ENCODE measurements around the gene ABLIM2. TPM values are rescaled to one million over a fixed set of nuclear protein-coding genes. Genes with fewer than 3 reads are reported as not detected.

ABLIM2 gene
- total RNA-seq, 2 donors from 2014 or later: 2.6 to 7.3 TPM

- Histone ChIP-seq H3K27ac (no peak overlapping the region), H3K4me3 (no peak overlapping the region), H3K36me3 (no peaks in the 10 kb centered on the region), H3K4me1 (replicated peaks) (no peaks in the 10 kb centered on the region), H3K9me3 (no peaks in the 10 kb centered on the region), H3K27me3 (replicated peaks; ENCODE audit: insufficient read depth) (no peaks in the 10 kb centered on the region)
- no peak for DNase-seq (ENCODE audit: low spot score)
- TF ChIP-seq, protein P1, sequence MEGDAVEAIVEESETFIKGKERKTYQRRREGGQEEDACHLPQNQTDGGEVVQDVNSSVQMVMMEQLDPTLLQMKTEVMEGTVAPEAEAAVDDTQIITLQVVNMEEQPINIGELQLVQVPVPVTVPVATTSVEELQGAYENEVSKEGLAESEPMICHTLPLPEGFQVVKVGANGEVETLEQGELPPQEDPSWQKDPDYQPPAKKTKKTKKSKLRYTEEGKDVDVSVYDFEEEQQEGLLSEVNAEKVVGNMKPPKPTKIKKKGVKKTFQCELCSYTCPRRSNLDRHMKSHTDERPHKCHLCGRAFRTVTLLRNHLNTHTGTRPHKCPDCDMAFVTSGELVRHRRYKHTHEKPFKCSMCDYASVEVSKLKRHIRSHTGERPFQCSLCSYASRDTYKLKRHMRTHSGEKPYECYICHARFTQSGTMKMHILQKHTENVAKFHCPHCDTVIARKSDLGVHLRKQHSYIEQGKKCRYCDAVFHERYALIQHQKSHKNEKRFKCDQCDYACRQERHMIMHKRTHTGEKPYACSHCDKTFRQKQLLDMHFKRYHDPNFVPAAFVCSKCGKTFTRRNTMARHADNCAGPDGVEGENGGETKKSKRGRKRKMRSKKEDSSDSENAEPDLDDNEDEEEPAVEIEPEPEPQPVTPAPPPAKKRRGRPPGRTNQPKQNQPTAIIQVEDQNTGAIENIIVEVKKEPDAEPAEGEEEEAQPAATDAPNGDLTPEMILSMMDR (IDR thresholded peaks at IDR 0.05): no peak
- no peak for TF ChIP-seq POLR2AphosphoS5 (IDR thresholded peaks at IDR 0.05)
- TF ChIP-seq POLR2A (IDR thresholded peaks at IDR 0.05): no peak
- WGBS: 97% methylated on average over 3 of the region's 3 CpGs
- intact Hi-C loops (cut with DNase I): no loop called here
These were observed 146.1 kb downstream of the ABLIM2 start for GRCh38 chr4:8012517-8012916.

DNA sequence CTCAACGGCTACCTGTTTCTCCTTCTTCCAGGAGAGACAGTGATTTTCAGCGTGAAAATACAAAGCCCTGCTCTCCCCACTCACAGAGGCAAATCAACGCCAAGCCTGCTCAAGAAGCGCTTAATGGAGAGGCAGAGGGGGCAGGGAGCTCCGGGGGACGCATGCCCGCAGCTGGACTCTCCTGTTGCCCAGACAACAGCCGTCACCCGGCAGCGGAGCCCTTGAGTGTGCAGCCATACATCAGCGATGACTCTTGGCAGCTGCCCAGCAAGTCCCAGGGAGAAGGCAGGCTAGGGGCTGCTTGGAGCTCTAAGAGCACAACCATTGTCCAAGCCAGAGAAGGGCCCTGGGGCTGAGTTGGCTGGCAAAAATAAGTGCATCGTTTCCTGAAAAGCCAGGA lies 148.0 kb downstream of the ABLIM2 start:
- TF ChIP-seq, protein P1 (IDR thresholded peaks at IDR 0.05): no peak
- TF ChIP-seq POLR2AphosphoS5 (IDR thresholded peaks at IDR 0.05): no peak
- TF ChIP-seq POLR2A (IDR thresholded peaks at IDR 0.05): no peak
- H3K36me3 ChIP-seq: no peaks in the 10 kb centered on the region
- no peak overlapping the region for H3K4me3 ChIP-seq
- H3K27ac ChIP-seq: no peak overlapping the region
- intact Hi-C loops (cut with DNase I): no loop called here
- no peaks in the 10 kb centered on the region for H3K9me3 ChIP-seq
- no peak for DNase-seq (ENCODE audit: low spot score)
- H3K4me1 ChIP-seq (replicated peaks): no peaks in the 10 kb centered on the region
- H3K27me3 ChIP-seq (replicated peaks; ENCODE audit: insufficient read depth): no peaks in the 10 kb centered on the region
- WGBS: 21% methylated on average over 11 of the region's 12 CpGs

DNA sequence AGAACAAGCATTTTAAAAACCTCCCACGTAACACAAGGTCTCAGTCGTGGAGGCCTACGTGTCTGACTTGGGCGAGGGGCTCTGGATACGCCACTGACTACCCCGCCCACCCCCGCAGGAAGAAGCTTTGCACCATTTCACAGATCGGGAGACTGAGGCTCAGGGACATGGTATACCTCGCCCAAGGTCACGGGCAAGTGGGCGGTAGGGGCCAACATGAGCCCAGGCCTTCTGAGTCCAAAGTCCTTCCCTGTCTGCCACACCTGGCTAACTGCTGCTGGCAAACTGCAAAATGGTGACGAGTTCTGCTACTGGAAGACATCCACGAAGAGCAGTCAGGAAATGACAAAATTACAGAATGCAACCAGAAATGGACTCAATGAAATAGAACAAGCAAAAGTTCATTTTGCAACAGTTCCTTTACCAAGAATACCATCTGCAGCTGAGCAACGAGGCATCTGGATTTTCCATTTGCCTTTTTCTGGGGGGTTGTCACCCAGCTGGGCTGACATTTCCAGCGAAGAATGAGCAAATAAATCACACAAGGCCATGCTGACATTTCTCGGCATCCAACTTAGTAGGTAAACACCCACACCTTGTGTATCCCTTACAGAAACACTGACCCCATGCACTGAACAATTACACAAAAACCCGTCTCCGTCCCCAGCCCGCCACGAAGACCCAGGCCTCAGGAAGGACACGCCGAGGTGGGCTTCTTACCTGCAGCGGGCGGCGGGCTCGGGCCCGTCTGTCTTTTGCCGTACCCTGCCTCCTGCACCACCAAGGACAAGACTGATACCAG lies 148.7 kb downstream of the ABLIM2 start:
- intact Hi-C loops (cut with DNase I): no loop called here
- H3K9me3 ChIP-seq: no peaks in the 10 kb centered on the region
- no peak for TF ChIP-seq POLR2AphosphoS5 (IDR thresholded peaks at IDR 0.05)
- no peak for TF ChIP-seq POLR2A (IDR thresholded peaks at IDR 0.05)
- TF ChIP-seq, protein P1 (IDR thresholded peaks at IDR 0.05): no peak
- H3K36me3 ChIP-seq: no peaks in the 10 kb centered on the region
- no peaks in the 10 kb centered on the region for H3K4me1 ChIP-seq (replicated peaks)
- DNase-seq (ENCODE audit: low spot score): no peak
- no peak overlapping the region for H3K27ac ChIP-seq
- H3K27me3 ChIP-seq (replicated peaks; ENCODE audit: insufficient read depth): no peaks in the 10 kb centered on the region
- 89% methylated on average over 28 of the region's 28 CpGs for WGBS
- no peak overlapping the region for H3K4me3 ChIP-seq

- intact Hi-C loops (cut with DNase I): no loop called here
- TF ChIP-seq, protein P1 (IDR thresholded peaks at IDR 0.05): no peak
- no peak for TF ChIP-seq POLR2AphosphoS5 (IDR thresholded peaks at IDR 0.05)
- TF ChIP-seq POLR2A (IDR thresholded peaks at IDR 0.05): no peak
- DNase-seq (ENCODE audit: low spot score): no peak
- 97% methylated on average over 5 of the region's 5 CpGs for WGBS
- Histone ChIP-seq H3K4me3 (no peak overlapping the region), H3K27ac (no peak overlapping the region), H3K36me3 (no peaks in the 10 kb centered on the region), H3K9me3 (no peaks in the 10 kb centered on the region), H3K4me1 (replicated peaks) (no peaks in the 10 kb centered on the region), H3K27me3 (replicated peaks; ENCODE audit: insufficient read depth) (no peaks in the 10 kb centered on the region)
These were observed 149.5 kb downstream of the ABLIM2 start for GRCh38 chr4:8009097-8009496.

DNA sequence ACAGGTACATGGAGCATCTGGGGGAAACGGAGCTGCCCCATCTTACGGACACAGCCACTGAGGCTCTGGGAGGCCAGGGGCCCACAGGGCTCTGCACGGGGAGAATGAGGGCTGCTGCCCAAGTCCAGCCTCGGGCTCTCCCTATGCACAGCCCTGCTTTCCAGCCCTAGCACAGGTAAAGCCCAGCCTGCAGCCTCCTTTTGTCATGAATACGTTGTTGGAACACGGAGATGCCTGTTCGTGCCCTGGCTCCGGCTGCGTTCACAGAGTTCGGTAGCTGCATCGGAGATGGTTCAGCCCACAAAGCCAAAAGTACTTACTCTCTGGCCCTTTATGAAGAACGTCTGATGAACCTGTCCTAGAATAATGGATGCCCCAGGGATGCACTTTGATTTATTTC lies 150.2 kb downstream of the ABLIM2 start:
- Histone ChIP-seq H3K36me3 (no peaks in the 10 kb centered on the region), H3K4me1 (replicated peaks) (no peaks in the 10 kb centered on the region), H3K27ac (no peak overlapping the region), H3K27me3 (replicated peaks; ENCODE audit: insufficient read depth) (no peaks in the 10 kb centered on the region), H3K4me3 (no peak overlapping the region), H3K9me3 (no peaks in the 10 kb centered on the region)
- TF ChIP-seq POLR2AphosphoS5 (IDR thresholded peaks at IDR 0.05) (no peak), POLR2A (IDR thresholded peaks at IDR 0.05) (no peak)
- TF ChIP-seq, protein P1 (IDR thresholded peaks at IDR 0.05): no peak
- intact Hi-C loops (cut with DNase I): no loop called here
- WGBS: 90% methylated on average over 12 of the region's 12 CpGs
- no peak for DNase-seq (ENCODE audit: low spot score)
